CD14-positive monocyte (primary cell): ENCODE measurements around the gene PSMA4. TPM values are rescaled to one million over a fixed set of nuclear protein-coding genes. Genes with fewer than 3 reads are reported as not detected.

Experiments
- DNase-seq, 3 donors: peaks; one replicate each; pipeline ENCODE4 v3.0.0-alpha.2; 2011 to 2022
- H2AFZ ChIP-seq: 2 replicates; pipeline ENCODE4 v1.6.0; 2012; ENCODE audit warnings: mild to moderate bottlenecking, low read depth, low read length, inconsistent platforms; ENCODE audit not compliant: insufficient read depth, poor library complexity, severe bottlenecking
- H3K27ac ChIP-seq, 2 donors: 1 replicate in 1 of 2; 2 replicates in 1 of 2; pipeline ENCODE4 v1.5.1; 2012 to 2013; ENCODE audit warnings: low read length in 2 of 2, control low read depth in 1 of 2, inconsistent platforms in 1 of 2, low read depth in 1 of 2, mild to moderate bottlenecking in 1 of 2
- H3K27me3 ChIP-seq, 2 donors: one replicate each; pipeline versions ENCODE4 v1.6.0 to v1.6.1; 2011 to 2013; ENCODE audit warnings: low read length in 2 of 2; ENCODE audit not compliant: control insufficient read depth in 2 of 2, insufficient read depth in 2 of 2
- H3K36me3 ChIP-seq, 2 donors: replicated peaks in 1 of 2; 1 replicate in 1 of 2; 2 replicates in 1 of 2; pipeline versions ENCODE4 v1.5.1 to v1.6.1; 2012 to 2013; ENCODE audit warnings: low read length in 2 of 2, control low read depth in 1 of 2, inconsistent platforms in 1 of 2, mild to moderate bottlenecking in 1 of 2; ENCODE audit not compliant: insufficient read depth in 2 of 2, control insufficient read depth in 1 of 2
- H3K4me1 ChIP-seq, 2 donors: 1 replicate in 1 of 2; 2 replicates in 1 of 2; pipeline versions ENCODE4 v1.5.1 to v1.6.1; 2012 to 2013; ENCODE audit warnings: low read length in 2 of 2, control low read depth in 1 of 2, inconsistent platforms in 1 of 2, mild to moderate bottlenecking in 1 of 2, moderate library complexity in 1 of 2; ENCODE audit not compliant: insufficient read depth in 2 of 2, control insufficient read depth in 1 of 2
- H3K4me2 ChIP-seq: replicated peaks from 2 replicates; pipeline ENCODE3; 2012; ENCODE audit warnings: low read length, moderate library complexity, mild to moderate bottlenecking; ENCODE audit not compliant: poor library complexity, severe bottlenecking; ENCODE audit errors: extremely low read depth
- H3K4me3 ChIP-seq, 3 experiments: fragments of 200-600 bp in 1 of 3; sonication (generic) in 1 of 3; replicated peaks in 1 of 3; 1 replicate in 2 of 3; 2 replicates in 1 of 3; pipeline ENCODE4 v1.5.1; 2011 to 2013; ENCODE audit warnings: low read length in 3 of 3, mild to moderate bottlenecking in 3 of 3, control low read depth in 2 of 3, low read depth in 2 of 3, inconsistent platforms in 1 of 3, moderate library complexity in 1 of 3
- H3K79me2 ChIP-seq: 2 replicates; pipeline ENCODE4 v1.6.0; 2012; ENCODE audit warnings: mild to moderate bottlenecking, control low read depth, inconsistent platforms, low read length, moderate library complexity; ENCODE audit not compliant: insufficient read depth
- H3K9ac ChIP-seq: 2 replicates; pipeline ENCODE4 v1.6.0; 2017; ENCODE audit warnings: low read length, mild to moderate bottlenecking; ENCODE audit not compliant: insufficient read depth, poor library complexity, severe bottlenecking
- H3K9me3 ChIP-seq, 2 donors: replicated peaks in 1 of 2; 1 replicate in 1 of 2; 2 replicates in 1 of 2; pipeline versions ENCODE4 v1.5.1 to v1.6.1; 2012 to 2013; ENCODE audit warnings: low read length in 2 of 2, control low read depth in 1 of 2; ENCODE audit not compliant: control insufficient read depth in 1 of 2, insufficient read depth in 1 of 2
- H4K20me1 ChIP-seq: 2 replicates; pipeline ENCODE4 v1.6.0; 2012; ENCODE audit warnings: mild to moderate bottlenecking, low read length, control low read depth, moderate library complexity; ENCODE audit not compliant: insufficient read depth
- H3K27ac Mint-ChIP-seq, 7 donors: one replicate each; pipeline ENCODE4 v1.8.0; 2020; ENCODE audit warnings: mild to moderate bottlenecking in 7 of 7, mixed read lengths in 7 of 7, moderate library complexity in 6 of 7, inconsistent platforms in 2 of 7
- H3K27me3 Mint-ChIP-seq, 3 donors: one replicate each; pipeline ENCODE4 v1.8.0; 2021 to 2022; ENCODE audit warnings: low read depth in 3 of 3, mild to moderate bottlenecking in 3 of 3, mixed read lengths in 3 of 3, moderate library complexity in 3 of 3, inconsistent platforms in 1 of 3
- H3K36me3 Mint-ChIP-seq, 2 donors: one replicate each; pipeline ENCODE4 v1.8.0; 2020; ENCODE audit warnings: mixed read lengths in 2 of 2, inconsistent platforms in 1 of 2, mild to moderate bottlenecking in 1 of 2
- H3K4me1 Mint-ChIP-seq: one replicate; pipeline ENCODE4 v1.8.0; 2020; ENCODE audit warnings: mild to moderate bottlenecking, mixed read lengths
- H3K4me3 Mint-ChIP-seq, 2 donors: one replicate each; pipeline ENCODE4 v1.8.0; 2020; ENCODE audit warnings: mild to moderate bottlenecking in 2 of 2, mixed read lengths in 2 of 2, moderate library complexity in 1 of 2
- H3K9me3 Mint-ChIP-seq, 7 donors: one replicate each; pipeline ENCODE4 v1.8.0; 2020 to 2022; ENCODE audit warnings: mixed read lengths in 7 of 7, mild to moderate bottlenecking in 6 of 7, moderate library complexity in 6 of 7, inconsistent platforms in 2 of 7
- CTCF ChIP-seq: fragments of 200-600 bp; IDR thresholded peaks from one replicate; pipeline ENCODE4 v1.8.0; 2022; ENCODE audit warnings: antibody characterized with exemption, mild to moderate bottlenecking
- WGBS: methylation state at CpG from one replicate; pipeline ENCODE4 v1.1.5; 2013; ENCODE audit warnings: missing lambda C conversion rate; ENCODE audit not compliant: insufficient coverage; 5-methylcytosine and 5-hydroxymethylcytosine counted together
- intact Hi-C, 2 donors: fragments of 100-400 bp; cut with micrococcal nuclease; formaldehyde crosslinking; loops; one replicate each; pipeline versions ENCODE4 v1.15.0 to v1.15.1; 2023
- polyA plus RNA-seq, 3 donors: library from polyadenylated mRNA; depleted of rRNA in 1 of 3; unstranded in 2 of 3; stranded (reverse) in 1 of 3; fragments of 300-500 nt in 2 of 3; fragments of >200 nt in 1 of 3; fragmentation: Illumina TruSeq in 2 of 3; gene quantifications; 1 replicate in 2 of 3; 2 replicates in 1 of 3; pipeline ENCODE4 v1.2.3, GENCODE V29; 2012 to 2021

Gene PSMA4
- polyA plus RNA-seq, 3 donors = 121 to 421 (median 406) TPM

- DNase-seq = no peak
- Mint-ChIP-seq H3K4me1 (no peaks in the 10 kb centered on the region), H3K36me3 (no peaks in the 10 kb centered on the region), H3K4me3 (no peak overlapping the region), H3K27ac (no peak overlapping the region), H3K9me3 (no peaks in the 10 kb centered on the region), H3K27me3 (peaks cover 2 to 3% (median 3%) of the 10 kb centered on the region in 3 donors)
- Histone ChIP-seq H3K4me3 (no peak overlapping the region), H3K36me3 (no peaks in the 10 kb centered on the region), H3K27me3 (no peaks in the 10 kb centered on the region), H3K4me2 (no peak overlapping the region), H4K20me1 (no peaks in the 10 kb centered on the region), H3K79me2 (no peaks in the 10 kb centered on the region), H3K9ac (no peak overlapping the region), H3K9me3 (no peaks in the 10 kb centered on the region), H2AFZ (no peak overlapping the region), H3K4me1 (no peaks in the 10 kb centered on the region), H3K27ac (no peak overlapping the region)
- no peak for TF ChIP-seq CTCF
- 90% methylated on average over 3 of the region's 4 CpGs for WGBS
- intact Hi-C loops = no loop called here
These were observed 33.2 kb downstream of the PSMA4 start for GRCh38 chr15:78573416-78573815.

- no peak overlapping the region for H2AFZ ChIP-seq
- H3K9ac ChIP-seq = no peak overlapping the region
- H3K27me3 Mint-ChIP-seq = peaks cover 1 to 3% (median 2%) of the 10 kb centered on the region in 3 donors
- H3K4me1 ChIP-seq = no peaks in the 10 kb centered on the region
- no peak for TF ChIP-seq CTCF
- H3K27ac ChIP-seq = no peak overlapping the region
- H3K4me3 Mint-ChIP-seq = no peak overlapping the region
- no peaks in the 10 kb centered on the region for H3K36me3 Mint-ChIP-seq
- no peaks in the 10 kb centered on the region for H3K4me1 Mint-ChIP-seq
- no peaks in the 10 kb centered on the region for H4K20me1 ChIP-seq
- H3K4me2 ChIP-seq = no peak overlapping the region
- H3K27me3 ChIP-seq = no peaks in the 10 kb centered on the region
- WGBS = 100% methylated on average over 1 of the region's 1 CpG
- H3K79me2 ChIP-seq = no peaks in the 10 kb centered on the region
- intact Hi-C loops = no loop called here
- DNase-seq = no peak
- no peaks in the 10 kb centered on the region for H3K9me3 ChIP-seq
- peaks cover 0 to 2% (median 0%) of the 10 kb centered on the region in 7 donors for H3K9me3 Mint-ChIP-seq
- no peak overlapping the region for H3K27ac Mint-ChIP-seq
- no peaks in the 10 kb centered on the region for H3K36me3 ChIP-seq
- no peak overlapping the region for H3K4me3 ChIP-seq
These were observed 34.7 kb downstream of the PSMA4 start for GRCh38 chr15:78574944-78575343.
